A549 treated with GW870086 at 1 μM for 4 hours (cell line): Measurements from ENCODE around the gene UBFD1. TPM values are rescaled to one million over a fixed set of nuclear protein-coding genes. Genes with fewer than 3 reads are reported as not detected.

Experiments used
- total RNA-seq: library from RNA; stranded (reverse); fragments of 200-300 nt; extraction: Qiagen RNA extraction; gene quantifications from 5 replicates; pipeline ENCODE4 v1.2.3, GENCODE V29; 2022; ENCODE audit warnings: low read depth

The UBFD1 gene
- total RNA-seq = 42.7 to 54.1 TPM (median 47.8 TPM) in 5 replicates

DNA sequence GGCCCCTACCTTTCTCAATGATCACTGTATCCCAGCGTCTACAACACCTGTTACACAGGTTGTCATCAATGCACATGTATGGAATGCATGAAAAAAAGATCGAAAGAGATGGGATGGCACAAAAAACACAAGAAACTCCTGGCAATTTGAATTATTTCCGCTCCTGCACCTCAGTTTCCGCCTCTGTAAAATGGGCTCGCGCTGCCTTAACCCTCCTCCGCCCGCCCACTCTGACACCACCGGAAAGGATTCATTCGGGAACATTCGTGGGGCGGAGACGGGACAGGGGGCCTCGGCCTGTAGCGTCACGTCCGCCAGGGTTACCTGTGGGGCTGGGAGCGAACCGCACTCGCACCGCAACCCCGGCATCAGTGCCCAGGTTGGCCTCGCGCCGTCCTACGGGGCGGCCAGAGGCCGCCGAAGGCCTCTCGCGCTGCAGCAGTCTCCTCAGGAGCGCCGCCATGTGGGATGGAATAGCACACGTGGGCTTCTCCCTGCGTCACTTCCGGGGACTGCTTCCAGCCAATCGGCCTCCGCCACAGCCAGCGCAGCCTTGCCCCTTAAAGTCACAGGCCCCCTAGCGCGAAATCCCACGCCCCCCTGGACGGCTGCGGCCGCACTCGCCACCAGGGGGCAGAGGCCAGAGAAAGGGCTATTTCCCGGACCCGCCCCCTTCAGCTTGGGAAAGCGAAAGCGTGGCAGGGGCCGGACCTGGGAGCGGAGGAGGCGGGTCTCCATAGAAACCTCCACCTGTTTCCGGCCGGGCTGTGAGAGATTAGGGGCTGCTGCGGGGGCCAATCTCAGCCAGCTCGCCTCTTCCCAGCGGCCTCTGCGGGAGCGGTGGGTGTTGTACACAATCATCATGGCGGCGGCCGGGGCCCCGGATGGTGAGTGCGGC lies at the start of gene UBFD1, which contains the start of gene EARS2:
Gene UBFD1 (plus strand): TSS at position 847 of the 898 bp plus-strand sequence. CDS start 16 bp downstream, at position 863.
Gene EARS2 (minus strand): TSS at position 470 of the 898 bp plus-strand sequence. CDS start 7 bp downstream, at position 463.

DNA sequence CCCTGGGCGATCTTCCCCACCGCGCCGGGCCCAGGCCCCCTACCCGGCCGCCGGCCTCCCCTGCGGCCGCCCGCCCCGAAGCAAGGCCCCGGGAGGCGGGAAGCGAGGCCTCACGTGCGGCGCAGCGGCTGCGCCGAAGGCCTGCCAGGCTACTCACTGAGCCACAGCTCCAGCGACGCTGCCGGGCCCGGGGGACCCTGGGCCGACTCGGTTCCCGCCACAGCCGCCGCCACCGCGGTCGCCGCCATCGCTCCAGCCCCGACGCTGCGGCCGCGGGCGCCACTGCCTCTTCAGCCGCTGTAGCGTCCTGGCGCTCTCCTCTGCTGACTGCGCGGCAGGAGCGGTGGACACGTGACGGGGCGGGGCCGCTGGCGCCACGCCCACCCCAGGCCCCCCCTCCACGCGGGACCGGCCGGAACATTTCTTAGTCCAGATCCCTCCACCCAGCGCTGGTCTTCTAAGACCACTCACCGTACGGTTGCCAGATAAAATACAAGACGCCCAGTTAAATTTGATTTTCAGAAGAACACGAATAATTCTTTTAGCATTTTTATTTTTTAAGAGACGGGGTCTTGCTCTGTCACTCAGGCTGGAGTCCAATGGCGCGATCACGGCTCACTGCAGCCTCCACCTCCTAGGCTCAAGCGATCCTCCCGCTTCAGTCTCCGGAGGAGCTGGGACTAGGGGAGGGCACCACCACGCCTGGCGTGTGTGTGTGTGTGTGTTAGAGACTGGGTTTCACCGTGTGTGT lies 47.2 kb upstream of the UBFD1 start, which contains the start of gene GGA2:
Gene GGA2 (minus strand): TSS at position 331 of the 751 bp plus-strand sequence. CDS start 83 bp downstream, at position 248.

GRCh38 chr16:23595951-23596720 lies 38.6 kb downstream of the UBFD1 start, which contains the start of gene NDUFAB1:
TSS of gene NDUFAB1 (minus strand) at chr16:23596316. CDS start at chr16:23596290, 26 bp downstream.

Other genes starting within 250 kb of the UBFD1 start
- gene COG7, start 104.5 kb upstream of the UBFD1 start, total RNA-seq = 14.8 to 18.1 TPM (median 17.8 TPM) in 5 replicates
- gene GGA2, start 47.2 kb upstream of the UBFD1 start, total RNA-seq = 23.9 to 32.0 TPM (median 27.2 TPM) in 5 replicates
- gene EARS2, start 377 bp upstream of the UBFD1 start, total RNA-seq = 23.7 to 34.6 TPM (median 30.4 TPM) in 5 replicates
- 187 to 197 TPM (median 193 TPM) in 5 replicates for gene NDUFAB1, start 38.6 kb downstream of the UBFD1 start, total RNA-seq
- 9.4 to 12.4 TPM (median 10.5 TPM) in 5 replicates for gene PALB2, start 83.6 kb downstream of the UBFD1 start, total RNA-seq
- gene DCTN5, start 83.7 kb downstream of the UBFD1 start, total RNA-seq = 67.9 to 75.7 TPM (median 74.1 TPM) in 5 replicates
- gene PLK1, start 121.2 kb downstream of the UBFD1 start, total RNA-seq = 139 to 174 TPM (median 163 TPM) in 5 replicates
- gene ERN2, start 155.5 kb downstream of the UBFD1 start, total RNA-seq = not detected in 5 replicates
- not detected in 5 replicates for gene CHP2, start 197.3 kb downstream of the UBFD1 start, total RNA-seq